Measurements from ENCODE around the gene GALNT9.

Gene GALNT9

GRCh38 chr12:132217371-132217770 is 112.0 kb downstream of the GALNT9 start:
- H3K4me2 ChIP-seq (ENCODE audit: low read length): no peak overlapping the region
- H3K79me2 ChIP-seq (ENCODE audit: low read length): no peaks in the 10 kb centered on the region
- H3K27me3 ChIP-seq (ENCODE audit: low read depth, low read length): peaks cover 7% of the 10 kb centered on the region; the same call in 1 of the 2 replicates
- no peak overlapping the region for H3K9ac ChIP-seq (ENCODE audit: low read length)
- no peak overlapping the region for H3K4me3 ChIP-seq (ENCODE audit: low read length)
- no peaks in the 10 kb centered on the region for H4K20me1 ChIP-seq (ENCODE audit: insufficient read depth, low read length)
- no peak overlapping the region for H3K27ac ChIP-seq (ENCODE audit: low read length)
- no peaks in the 10 kb centered on the region for H3K36me3 ChIP-seq (replicated peaks; ENCODE audit: low read depth, low read length)
- H3K4me1 ChIP-seq (ENCODE audit: low read length): no peaks in the 10 kb centered on the region
- TF ChIP-seq CTCF (IDR thresholded peaks at IDR 0.05; ENCODE audit: low read depth, low read length) (no peak), EZH2phosphoT487 (IDR thresholded peaks at IDR 0.05; ENCODE audit: low read depth) (no peak)
- no peak overlapping the region for H2AFZ ChIP-seq (ENCODE audit: low read depth, low read length)
- H3K9me3 ChIP-seq (ENCODE audit: insufficient read depth, low read length): no peaks in the 10 kb centered on the region

- no peak overlapping the region for H3K4me3 ChIP-seq (ENCODE audit: low read length)
- TF ChIP-seq EZH2phosphoT487 (IDR thresholded peaks at IDR 0.05; ENCODE audit: low read depth): no peak
- TF ChIP-seq CTCF (IDR thresholded peaks at IDR 0.05; ENCODE audit: low read depth, low read length): no peak
- H2AFZ ChIP-seq (ENCODE audit: low read depth, low read length): no peak overlapping the region
- H3K27ac ChIP-seq (ENCODE audit: low read length): no peak overlapping the region
- H3K4me1 ChIP-seq (ENCODE audit: low read length): no peaks in the 10 kb centered on the region
- no peak overlapping the region for H3K9ac ChIP-seq (ENCODE audit: low read length)
- H3K36me3 ChIP-seq (replicated peaks; ENCODE audit: low read depth, low read length): no peaks in the 10 kb centered on the region
- H3K27me3 ChIP-seq (ENCODE audit: low read depth, low read length): peaks cover 7% of the 10 kb centered on the region; the same call in 1 of the 2 replicates
- H3K9me3 ChIP-seq (ENCODE audit: insufficient read depth, low read length): no peaks in the 10 kb centered on the region
- H4K20me1 ChIP-seq (ENCODE audit: insufficient read depth, low read length): no peaks in the 10 kb centered on the region
- H3K4me2 ChIP-seq (ENCODE audit: low read length): no peak overlapping the region
- H3K79me2 ChIP-seq (ENCODE audit: low read length): no peaks in the 10 kb centered on the region
These were observed 112.9 kb downstream of the GALNT9 start for GRCh38 chr12:132216354-132216987.

GRCh38 chr12:132215299-132215989 is 113.9 kb downstream of the GALNT9 start:
- Histone ChIP-seq H3K27ac (ENCODE audit: low read length) (no peak overlapping the region), H3K9me3 (ENCODE audit: insufficient read depth, low read length) (no peaks in the 10 kb centered on the region), H3K4me2 (ENCODE audit: low read length) (no peak overlapping the region), H2AFZ (ENCODE audit: low read depth, low read length) (no peak overlapping the region), H3K36me3 (replicated peaks; ENCODE audit: low read depth, low read length) (no peaks in the 10 kb centered on the region), H3K27me3 (ENCODE audit: low read depth, low read length) (peaks cover 6% of the 10 kb centered on the region; the same call in 1 of the 2 replicates), H3K9ac (ENCODE audit: low read length) (no peak overlapping the region), H3K79me2 (ENCODE audit: low read length) (no peaks in the 10 kb centered on the region), H3K4me3 (ENCODE audit: low read length) (no peak overlapping the region), H3K4me1 (ENCODE audit: low read length) (no peaks in the 10 kb centered on the region), H4K20me1 (ENCODE audit: insufficient read depth, low read length) (no peaks in the 10 kb centered on the region)
- TF ChIP-seq EZH2phosphoT487 (IDR thresholded peaks at IDR 0.05; ENCODE audit: low read depth) (no peak), CTCF (IDR thresholded peaks at IDR 0.05; ENCODE audit: low read depth, low read length) (no peak)

GRCh38 chr12:132214891-132215290 is 114.5 kb downstream of the GALNT9 start:
- Histone ChIP-seq H3K27ac (ENCODE audit: low read length) (no peak overlapping the region), H3K4me3 (ENCODE audit: low read length) (no peak overlapping the region)

More at GRCh38 chr12:132214891-132215290, 114.5 kb downstream of the GALNT9 start:
- H2AFZ ChIP-seq (ENCODE audit: low read depth, low read length): no peak overlapping the region
- H3K36me3 ChIP-seq (replicated peaks; ENCODE audit: low read depth, low read length): no peaks in the 10 kb centered on the region
- no peaks in the 10 kb centered on the region for H3K4me1 ChIP-seq (ENCODE audit: low read length)
- H3K79me2 ChIP-seq (ENCODE audit: low read length): no peaks in the 10 kb centered on the region
- H3K4me2 ChIP-seq (ENCODE audit: low read length): no peak overlapping the region
- no peaks in the 10 kb centered on the region for H3K9me3 ChIP-seq (ENCODE audit: insufficient read depth, low read length)
- TF ChIP-seq EZH2phosphoT487 (IDR thresholded peaks at IDR 0.05; ENCODE audit: low read depth) (no peak), CTCF (IDR thresholded peaks at IDR 0.05; ENCODE audit: low read depth, low read length) (no peak)
- H4K20me1 ChIP-seq (ENCODE audit: insufficient read depth, low read length): no peaks in the 10 kb centered on the region
- H3K27me3 ChIP-seq (ENCODE audit: low read depth, low read length): no peaks in the 10 kb centered on the region
- no peak overlapping the region for H3K9ac ChIP-seq (ENCODE audit: low read length)

All from OCI-LY3 (cell line).